GM19025 (cell line): ENCODE results near the gene LRRC9.
"Not testable (repeated sequence)": the region's sequence is repeated elsewhere in the genome, so short reads cannot be mapped to it uniquely, and the experiment has no call there.

ENCODE experiments used
- ATAC-seq: cut with Tn5 transposase; IDR thresholded peaks from one replicate; pipeline ENCODE4 v1.9.1; 2021; ENCODE audit warnings: mild to moderate bottlenecking, low read depth, moderate library complexity; ENCODE audit not compliant: unreplicated experiment

The LRRC9 gene

GRCh38 chr14:59952141-59952540 lies 32.2 kb downstream of the LRRC9 start:
- not testable (repeated sequence) for ATAC-seq

- ATAC-seq: not testable (repeated sequence)
These were observed 37.9 kb downstream of the LRRC9 start for GRCh38 chr14:59957890-59958289.

GRCh38 chr14:59959668-59960067 lies 39.7 kb downstream of the LRRC9 start:
- no peak for ATAC-seq

- no peak for ATAC-seq
These were observed 41.6 kb downstream of the LRRC9 start for GRCh38 chr14:59961518-59962062.

- ATAC-seq: peak; percentile 19
These were observed 44.5 kb downstream of the LRRC9 start for GRCh38 chr14:59964251-59965007.

- ATAC-seq: no peak
These were observed 49.4 kb downstream of the LRRC9 start for GRCh38 chr14:59969319-59969718.

GRCh38 chr14:59981564-59981963 lies 61.6 kb downstream of the LRRC9 start:
- no peak for ATAC-seq

- ATAC-seq: no peak
These were observed 63.1 kb downstream of the LRRC9 start for GRCh38 chr14:59983048-59983447.

- no peak for ATAC-seq
These were observed 66.7 kb downstream of the LRRC9 start for GRCh38 chr14:59986556-59987059.

- ATAC-seq: no peak
These were observed 77.5 kb downstream of the LRRC9 start for GRCh38 chr14:59997449-59997848.

- no peak for ATAC-seq
These were observed 78.0 kb downstream of the LRRC9 start for GRCh38 chr14:59997966-59998365.

- no peak for ATAC-seq
These were observed 78.6 kb downstream of the LRRC9 start for GRCh38 chr14:59998564-59998963.

GRCh38 chr14:60002819-60003492 lies 83.0 kb downstream of the LRRC9 start:
- no peak for ATAC-seq

- ATAC-seq: no peak
These were observed 84.0 kb downstream of the LRRC9 start for GRCh38 chr14:60003991-60004390.

- no peak for ATAC-seq
These were observed 88.1 kb downstream of the LRRC9 start for GRCh38 chr14:60008042-60008441.

GRCh38 chr14:60010263-60010662 lies 90.3 kb downstream of the LRRC9 start:
- not testable (repeated sequence) for ATAC-seq

- no peak for ATAC-seq
These were observed 94.5 kb downstream of the LRRC9 start for GRCh38 chr14:60014402-60014801.

GRCh38 chr14:60021619-60022018 lies 101.7 kb downstream of the LRRC9 start:
- ATAC-seq: no peak

- no peak for ATAC-seq
These were observed 105.6 kb downstream of the LRRC9 start for GRCh38 chr14:60025571-60025970.

GRCh38 chr14:60035177-60035576 lies 115.2 kb downstream of the LRRC9 start:
- no peak for ATAC-seq

GRCh38 chr14:60047976-60048375 lies 128.0 kb downstream of the LRRC9 start:
- ATAC-seq: not testable (repeated sequence)
